PC-9 (cell line): Measurements from ENCODE around the gene NOL9.

Experiments
- CTCF ChIP-seq: fragments of 200-600 bp; sonication (generic); conservative IDR thresholded peaks from 2 replicates; pipeline ENCODE4 v1.6.1; 2017; ENCODE audit warnings: mixed run types, antibody characterized with exemption, mild to moderate bottlenecking, moderate library complexity
- EZH2 ChIP-seq: fragments of 200-600 bp; sonication (generic); IDR thresholded peaks from 2 replicates; pipeline ENCODE4 v1.8.0; 2017; ENCODE audit warnings: antibody characterized with exemption, low read depth

DNA sequence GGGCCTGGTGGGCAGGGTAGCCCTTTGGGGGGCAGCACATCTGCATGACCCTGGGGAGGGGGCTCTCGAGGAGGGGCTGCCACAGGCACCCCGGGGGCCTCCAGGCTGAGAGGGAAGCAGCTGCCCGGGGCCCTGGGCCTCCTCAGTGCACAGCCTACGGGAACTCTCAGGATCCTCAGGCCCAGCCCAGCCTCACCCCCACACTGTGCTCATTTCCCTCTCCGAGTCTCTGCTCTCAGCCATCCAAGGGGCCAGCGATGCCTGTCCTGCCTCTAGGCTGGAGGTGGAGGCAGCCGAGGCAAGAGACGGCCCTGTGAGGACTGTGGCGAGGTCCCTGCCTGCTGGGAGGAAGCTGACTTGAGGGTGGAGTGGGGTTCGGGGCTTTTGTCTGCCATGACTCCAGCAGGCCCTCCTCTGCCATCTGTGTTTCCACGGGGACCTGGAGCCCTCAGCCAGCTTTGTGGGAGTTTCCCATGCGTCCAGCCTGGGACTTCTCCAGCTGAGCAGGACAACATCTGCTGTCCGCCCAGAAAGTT lies 55.7 kb downstream of the NOL9 start:
- no peak for TF ChIP-seq CTCF
- no peak for TF ChIP-seq EZH2
